Activated CD8-positive, alpha-beta memory T cell treated with anti-CD3 and anti-CD28 coated beads, Interleukin-2, amount 10 ng/mL, durations not matched to agents 7 days and 5 days (primary cell): ENCODE measurements around the gene OR52K1. TPM values are rescaled to one million over a fixed set of nuclear protein-coding genes. Genes with fewer than 3 reads are reported as not detected.
A peak's percentile ranks its signal among the peaks of the same experiment; 100 is the strongest.
"Not testable (repeated sequence)": the region's sequence is repeated elsewhere in the genome, so short reads cannot be mapped to it uniquely, and the experiment has no call there.

Experiments
- ATAC-seq: fragments of 150-1000 bp; cut with Tn5 transposase; one replicate; pipeline ENCODE4 v1.10.0; 2021; ENCODE audit warnings: moderate library complexity
- CTCF ChIA-PET: fragments of 350-600 bp; sonication (Branson Sonifier 250); formaldehyde crosslinking; loops from one replicate; lab custom pipeline; 2021; ENCODE audit warnings: antibody characterized with exemption; lab: Charles Lee
- DNase-seq: peaks from one replicate; pipeline ENCODE4 v3.0.0-alpha.2; 2020
- H3K27ac Mint-ChIP-seq: one replicate; pipeline ENCODE4 v1.8.0; 2021; ENCODE audit warnings: mild to moderate bottlenecking, mixed read lengths
- H3K27me3 Mint-ChIP-seq: one replicate; pipeline ENCODE4 v1.8.0; 2021; ENCODE audit warnings: mixed read lengths
- H3K36me3 Mint-ChIP-seq: one replicate; pipeline ENCODE4 v1.8.0; 2021; ENCODE audit warnings: mild to moderate bottlenecking, mixed read lengths
- H3K4me1 Mint-ChIP-seq: one replicate; pipeline ENCODE4 v1.8.0; 2021; ENCODE audit warnings: mixed read lengths
- H3K4me3 Mint-ChIP-seq: one replicate; pipeline ENCODE4 v1.8.0; 2021; ENCODE audit warnings: mild to moderate bottlenecking, moderate library complexity, mixed read lengths
- H3K9me3 Mint-ChIP-seq: one replicate; pipeline ENCODE4 v1.8.0; 2022; ENCODE audit warnings: low read depth, mixed read lengths
- total RNA-seq, 2 experiments: library from RNA; stranded (reverse); gene quantifications; one replicate each; pipeline ENCODE4 v1.2.3, GENCODE V29; 2021

Gene OR52K1
- total RNA-seq, 2 experiments from 2014 or later: not detected

DNA sequence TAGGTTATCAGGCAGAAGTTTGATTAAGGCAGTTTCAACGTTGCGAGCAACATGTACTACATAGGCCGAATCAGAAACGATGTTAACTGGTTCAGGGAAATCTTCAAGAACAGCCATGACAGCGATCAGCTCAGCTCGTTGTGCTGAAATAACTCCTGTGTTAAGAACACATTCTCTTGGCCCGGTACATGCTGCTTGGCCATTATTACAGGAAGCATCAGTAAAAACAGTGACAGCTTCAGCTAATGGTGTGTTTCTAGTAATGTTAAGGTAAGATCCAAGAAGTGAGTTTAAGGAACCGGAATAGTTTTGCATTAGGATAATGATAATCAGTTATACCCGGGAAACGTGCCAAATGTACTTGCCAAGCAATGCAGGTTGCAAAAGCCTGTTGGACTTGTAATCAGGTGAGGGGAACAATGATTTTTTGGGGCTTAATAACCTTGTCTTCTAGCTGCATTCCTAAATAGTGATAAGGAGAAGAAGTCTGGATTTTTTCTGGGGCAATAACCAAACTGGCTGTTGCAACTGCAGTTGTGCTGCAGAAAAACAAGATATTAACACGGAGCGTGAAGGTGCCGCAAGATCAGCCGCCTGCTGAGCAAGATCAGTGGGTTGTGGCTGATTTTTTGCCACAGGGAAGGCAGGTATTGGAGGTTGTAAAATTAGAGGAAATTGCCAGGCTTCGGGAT lies 14.3 kb downstream of the OR52K1 start:
- no peaks in the 10 kb centered on the region for H3K9me3 Mint-ChIP-seq
- H3K27me3 Mint-ChIP-seq: peaks cover 45% of the 10 kb centered on the region
- CTCF ChIA-PET: no interaction called here
- no peak for DNase-seq
- no peak overlapping the region for H3K27ac Mint-ChIP-seq
- no peak overlapping the region for H3K4me3 Mint-ChIP-seq
- H3K36me3 Mint-ChIP-seq: no peaks in the 10 kb centered on the region
- no peak for ATAC-seq
- H3K4me1 Mint-ChIP-seq: peaks cover 3% of the 10 kb centered on the region

DNA sequence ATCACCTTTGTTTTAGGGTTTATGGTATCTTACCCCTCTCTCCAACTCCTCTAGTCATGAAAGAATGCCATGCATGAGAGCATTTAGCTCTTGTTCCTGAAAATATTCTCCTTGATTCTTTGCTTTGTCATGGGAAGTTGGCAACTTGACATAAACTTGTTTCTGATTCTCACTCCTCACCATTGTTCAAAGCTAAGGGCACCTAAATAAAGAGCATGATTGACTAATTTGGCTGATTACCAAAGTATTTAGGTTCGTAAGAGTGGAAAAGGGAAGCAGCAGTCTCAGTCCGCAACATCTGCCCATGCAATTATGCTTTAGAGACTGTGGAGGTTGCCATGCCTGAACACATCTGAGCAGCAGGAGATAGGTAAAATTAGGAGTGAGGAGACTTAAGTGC lies 26.4 kb downstream of the OR52K1 start:
- Mint-ChIP-seq H3K27ac (no peak overlapping the region), H3K4me3 (no peak overlapping the region), H3K36me3 (no peaks in the 10 kb centered on the region), H3K27me3 (peaks cover 26% of the 10 kb centered on the region), H3K9me3 (peaks cover 2% of the 10 kb centered on the region), H3K4me1 (peaks cover 12% of the 10 kb centered on the region)
- CTCF ChIA-PET: no interaction called here
- ATAC-seq (no peak), DNase-seq (no peak)

DNA sequence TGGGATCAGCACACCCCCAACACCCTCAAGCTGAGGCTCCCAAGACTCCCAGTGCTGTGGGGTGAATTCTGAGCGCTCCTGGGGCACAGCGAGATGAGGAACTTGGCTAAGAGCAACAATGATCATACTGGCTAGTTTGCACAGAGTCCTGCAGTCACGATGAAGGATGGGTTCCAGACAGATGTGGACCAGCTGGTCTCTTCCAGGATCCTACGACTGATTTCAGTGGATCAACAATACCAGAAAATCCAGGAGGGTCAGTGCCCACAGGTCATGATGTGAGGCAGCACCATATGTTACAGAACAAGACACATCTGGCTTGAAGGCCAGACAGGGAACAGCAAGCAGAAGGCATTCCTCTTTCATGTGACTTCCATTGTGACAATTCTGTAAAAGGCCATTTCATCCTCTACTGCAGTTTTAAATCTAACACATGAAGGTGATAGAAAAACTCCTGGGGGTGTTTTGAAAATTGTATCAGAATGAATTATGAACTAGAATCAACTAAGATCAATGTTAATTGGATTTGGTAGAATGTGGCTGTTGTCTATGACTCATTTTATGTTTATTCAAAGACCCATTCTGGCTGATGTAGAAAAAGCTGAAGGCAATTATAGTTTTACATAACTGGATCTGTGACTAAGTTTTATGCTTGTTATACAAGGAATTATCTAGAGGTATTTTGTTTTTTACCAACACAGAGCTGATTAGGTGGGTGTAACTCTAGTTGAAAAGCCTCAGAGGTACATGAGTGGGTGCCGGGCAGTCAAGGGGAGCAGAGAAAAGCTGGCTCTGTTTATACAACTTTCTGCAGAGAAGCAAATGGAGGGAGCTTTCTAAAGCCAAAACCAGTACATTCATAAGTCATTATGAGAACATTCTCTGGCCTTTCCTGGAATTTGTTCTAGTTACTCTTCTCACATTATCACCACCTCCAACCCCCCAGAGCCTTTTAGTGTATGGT lies 29.1 kb downstream of the OR52K1 start:
- CTCF ChIA-PET: interaction anchor here (1.0 kb wide), 1 partner anchor 138 kb away, joined by 3 read pairs; no protein-coding TSS in a partner anchor
- DNase-seq (no peak), ATAC-seq (no peak)
- H3K27me3 Mint-ChIP-seq: peaks cover 22% of the 10 kb centered on the region
- no peak overlapping the region for H3K4me3 Mint-ChIP-seq
- H3K4me1 Mint-ChIP-seq: peaks cover 12% of the 10 kb centered on the region
- no peaks in the 10 kb centered on the region for H3K36me3 Mint-ChIP-seq
- H3K9me3 Mint-ChIP-seq: peaks cover 2% of the 10 kb centered on the region
- peak overlapping the region; percentile 3 for H3K27ac Mint-ChIP-seq

DNA sequence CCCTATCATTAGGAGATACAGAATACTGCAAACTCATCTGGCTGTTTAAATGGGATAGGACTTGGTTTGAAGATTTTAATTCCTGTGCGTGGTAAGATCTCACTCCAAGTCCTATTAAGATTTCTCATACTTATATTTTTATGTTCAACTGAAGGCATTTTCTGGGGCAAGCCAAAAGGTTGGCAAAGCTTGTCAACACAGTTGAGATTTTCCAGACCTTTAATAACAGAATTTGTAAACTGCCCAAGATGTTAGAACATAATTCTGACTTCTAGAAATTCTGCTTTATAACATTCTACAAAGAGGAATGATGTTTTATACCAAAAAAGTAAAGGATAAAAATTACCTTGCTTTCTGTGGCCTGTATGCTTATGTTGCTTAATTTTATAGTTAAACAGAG lies 31.8 kb downstream of the OR52K1 start:
- Mint-ChIP-seq H3K4me3 (no peak overlapping the region), H3K4me1 (peaks cover 12% of the 10 kb centered on the region), H3K27me3 (peaks cover 19% of the 10 kb centered on the region), H3K27ac (no peak overlapping the region), H3K36me3 (no peaks in the 10 kb centered on the region), H3K9me3 (no peaks in the 10 kb centered on the region)
- no peak for ATAC-seq
- DNase-seq: no peak
- CTCF ChIA-PET: no interaction called here

DNA sequence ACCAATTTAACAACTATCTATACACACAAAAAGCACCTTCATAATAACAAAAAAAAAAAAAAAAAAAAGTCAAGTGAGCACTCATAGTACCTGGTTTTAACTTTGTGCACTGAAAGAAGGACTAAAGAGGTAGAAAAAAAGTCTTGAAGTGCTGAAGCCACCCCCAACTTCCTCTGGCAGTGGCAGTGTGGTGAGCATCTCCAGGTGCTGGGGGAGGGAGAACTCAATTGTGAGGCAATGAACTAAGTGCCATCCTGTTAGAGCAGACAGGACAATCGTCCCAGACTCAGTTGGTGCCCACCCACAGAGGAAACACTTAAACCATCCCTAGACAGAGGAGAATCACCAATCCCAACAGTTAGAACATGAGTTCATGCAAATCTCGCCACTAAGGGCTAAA lies 39.9 kb downstream of the OR52K1 start:
- Mint-ChIP-seq H3K4me3 (no peak overlapping the region), H3K27me3 (peaks cover 50% of the 10 kb centered on the region), H3K4me1 (peaks cover 3% of the 10 kb centered on the region), H3K9me3 (no peaks in the 10 kb centered on the region), H3K27ac (no peak overlapping the region), H3K36me3 (no peaks in the 10 kb centered on the region)
- DNase-seq: no peak
- ATAC-seq: no peak
- CTCF ChIA-PET: no interaction called here

DNA sequence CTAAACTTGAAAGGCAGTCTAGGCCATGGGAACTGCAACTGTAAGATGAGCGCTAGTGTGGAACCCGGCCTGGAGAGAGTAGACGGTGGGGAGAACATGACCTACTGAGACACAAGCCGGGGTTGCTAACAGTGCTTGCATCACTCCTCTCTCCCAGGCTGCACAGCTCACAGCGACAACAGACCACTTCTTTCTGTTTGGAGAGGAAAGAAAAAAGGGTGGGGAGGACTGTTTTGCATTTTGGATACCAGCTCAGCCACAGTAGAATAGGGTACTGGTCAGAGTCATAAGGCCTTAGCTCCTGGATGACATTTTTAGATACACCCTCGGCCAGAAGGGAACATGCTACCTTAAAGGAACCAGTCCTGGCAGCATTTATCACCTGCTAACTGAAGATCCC lies 40.3 kb downstream of the OR52K1 start:
- peaks cover 53% of the 10 kb centered on the region for H3K27me3 Mint-ChIP-seq
- H3K27ac Mint-ChIP-seq: no peak overlapping the region
- no peak for ATAC-seq
- peaks cover 3% of the 10 kb centered on the region for H3K4me1 Mint-ChIP-seq
- no peaks in the 10 kb centered on the region for H3K9me3 Mint-ChIP-seq
- no peaks in the 10 kb centered on the region for H3K36me3 Mint-ChIP-seq
- no peak for DNase-seq
- CTCF ChIA-PET: interaction anchor here (0.7 kb wide), 1 partner anchor 335 kb away, joined by 3 read pairs; no protein-coding TSS in a partner anchor
- no peak overlapping the region for H3K4me3 Mint-ChIP-seq

DNA sequence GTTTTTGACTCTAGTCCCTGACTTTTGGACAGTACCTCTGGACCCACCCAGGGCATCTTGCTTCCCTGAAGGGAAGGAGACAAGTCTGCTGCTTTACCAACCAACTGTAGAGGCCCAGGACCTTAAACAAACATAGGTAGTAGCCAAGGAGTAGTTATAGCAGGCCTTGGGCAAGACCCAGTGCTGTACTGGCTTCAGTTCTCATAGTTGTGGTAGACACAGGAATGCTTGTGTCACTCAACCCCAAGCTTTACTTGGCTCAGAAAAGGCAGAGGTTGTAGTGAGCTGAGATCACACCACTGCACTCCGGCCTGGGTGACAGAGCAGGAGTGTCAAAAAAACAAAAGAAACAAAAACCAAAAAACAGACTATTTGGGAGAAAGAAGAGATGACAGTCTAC lies 41.2 kb downstream of the OR52K1 start:
- no peaks in the 10 kb centered on the region for H3K9me3 Mint-ChIP-seq
- no peak overlapping the region for H3K4me3 Mint-ChIP-seq
- no peak overlapping the region for H3K27ac Mint-ChIP-seq
- H3K36me3 Mint-ChIP-seq: no peaks in the 10 kb centered on the region
- peaks cover 3% of the 10 kb centered on the region for H3K4me1 Mint-ChIP-seq
- ATAC-seq (no peak), DNase-seq (no peak)
- CTCF ChIA-PET: interaction anchor here (0.7 kb wide), 1 partner anchor 336 kb away, joined by 3 read pairs; no protein-coding TSS in a partner anchor
- peaks cover 48% of the 10 kb centered on the region for H3K27me3 Mint-ChIP-seq

DNA sequence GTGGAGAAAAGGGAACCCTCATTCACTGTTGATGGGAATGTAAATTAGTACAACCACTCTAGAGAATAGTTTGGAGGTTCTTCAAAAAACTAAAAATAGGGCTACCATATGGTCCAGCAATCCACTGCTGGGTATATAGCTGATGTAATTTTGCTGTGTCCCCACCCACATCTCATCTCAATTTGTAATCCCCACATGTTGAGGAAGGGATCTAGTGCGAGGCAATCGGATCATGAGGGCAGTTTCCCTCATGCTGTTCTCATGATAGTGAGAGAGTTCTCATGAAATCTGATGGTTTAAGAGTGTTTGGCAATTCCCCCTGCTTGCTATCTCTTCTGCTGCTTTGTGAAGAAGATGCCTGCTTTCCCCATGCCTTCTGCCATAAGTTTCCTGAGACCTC lies 45.5 kb downstream of the OR52K1 start:
- Mint-ChIP-seq H3K4me1 (no peaks in the 10 kb centered on the region), H3K36me3 (no peaks in the 10 kb centered on the region)
- CTCF ChIA-PET: no interaction called here

DNA sequence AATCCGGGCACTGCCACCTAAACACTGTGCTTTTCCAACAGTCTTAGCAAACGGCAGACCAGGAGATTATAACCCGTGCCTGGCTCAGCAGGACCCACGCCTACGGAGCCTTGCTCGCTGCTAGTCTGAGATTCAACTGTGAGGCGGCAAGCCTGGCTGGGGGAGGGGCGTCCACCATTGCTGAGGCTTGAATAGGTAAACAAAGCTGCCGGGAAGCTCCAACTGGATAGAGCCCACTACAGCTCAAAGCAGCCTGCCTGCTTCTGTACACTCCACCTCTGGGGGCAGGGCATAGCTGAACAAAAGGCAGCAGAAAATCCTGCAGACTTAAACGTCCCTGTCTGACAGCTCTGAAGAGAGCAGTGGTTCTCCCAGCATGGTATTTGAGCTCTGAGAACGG lies 49.2 kb downstream of the OR52K1 start:
- ATAC-seq: not testable (repeated sequence)

More for the DNA sequence above, 45.5 kb downstream of the OR52K1 start:
- H3K27ac Mint-ChIP-seq: no peak overlapping the region
- no peak for ATAC-seq
- H3K9me3 Mint-ChIP-seq: no peaks in the 10 kb centered on the region
- no peak for DNase-seq
- H3K4me3 Mint-ChIP-seq: no peak overlapping the region
- peaks cover 45% of the 10 kb centered on the region for H3K27me3 Mint-ChIP-seq

DNA sequence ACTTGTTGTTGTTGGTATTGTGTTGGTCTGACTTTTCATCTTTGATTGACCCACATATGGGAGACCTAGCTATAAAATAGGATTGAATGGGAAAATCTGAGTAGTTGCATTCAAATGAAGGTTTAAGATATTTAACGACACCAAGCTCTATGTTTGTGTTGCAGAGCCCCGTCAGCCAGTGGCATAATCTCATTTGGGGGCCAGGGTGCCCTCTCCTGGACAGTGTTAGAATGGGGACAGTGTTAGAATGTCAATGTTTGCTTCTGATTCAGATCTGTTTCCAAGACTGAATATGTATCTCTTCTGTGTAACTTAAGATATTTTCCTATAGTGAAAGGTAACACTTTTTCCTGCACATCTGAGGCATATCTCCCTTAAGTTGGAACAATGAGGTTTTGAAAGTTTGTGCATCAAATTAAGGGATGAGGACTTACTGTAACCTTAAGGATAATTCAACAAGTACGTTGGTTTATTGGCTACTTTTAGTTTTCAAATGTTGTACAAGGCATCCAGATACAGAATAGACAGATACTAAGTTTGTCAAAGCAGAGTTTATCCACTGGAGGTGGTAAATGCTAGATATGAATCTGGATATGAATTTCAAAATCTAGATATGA lies 57.3 kb downstream of the OR52K1 start:
- ATAC-seq (peak; percentile 69), DNase-seq (peak; percentile 57)
- Mint-ChIP-seq H3K27me3 (peaks cover 9% of the 10 kb centered on the region), H3K9me3 (no peaks in the 10 kb centered on the region), H3K36me3 (no peaks in the 10 kb centered on the region), H3K4me3 (no peak overlapping the region), H3K4me1 (no peaks in the 10 kb centered on the region), H3K27ac (no peak overlapping the region)
- CTCF ChIA-PET: interaction anchor here (0.6 to 6.0 kb wide), 6 partner anchors 17 to 356 kb away, joined by 3 to 61 read pairs (median 3); no protein-coding TSS in a partner anchor

More for the DNA sequence above, 49.2 kb downstream of the OR52K1 start:
- not testable (repeated sequence) for H3K4me3 Mint-ChIP-seq, H3K9me3 Mint-ChIP-seq, DNase-seq, H3K36me3 Mint-ChIP-seq, H3K4me1 Mint-ChIP-seq, H3K27ac Mint-ChIP-seq
- peaks cover 24% of the 10 kb centered on the region for H3K27me3 Mint-ChIP-seq
- CTCF ChIA-PET: interaction anchor here (1.3 kb wide), 1 partner anchor 344 kb away, joined by 4 read pairs; no protein-coding TSS in a partner anchor

DNA sequence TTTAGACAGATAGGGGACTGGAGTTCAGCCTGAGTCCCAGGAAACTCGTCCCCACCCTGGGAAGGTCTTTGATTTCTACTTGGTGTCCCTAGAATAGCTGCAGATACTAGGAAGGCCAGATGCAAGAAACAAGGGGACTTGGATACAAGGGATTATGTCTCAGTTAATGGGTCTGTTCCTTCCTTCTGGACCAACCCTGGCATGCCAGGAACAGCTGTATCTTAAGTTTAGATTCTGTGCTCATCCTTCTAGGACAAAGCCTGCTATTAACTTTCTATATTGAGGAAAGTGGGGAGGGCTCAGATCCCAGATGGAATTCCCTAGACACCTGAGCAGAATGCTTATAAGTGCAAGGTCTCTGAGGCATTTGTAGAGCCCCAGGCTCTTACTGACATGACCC lies 58.6 kb downstream of the OR52K1 start:
- CTCF ChIA-PET: interaction anchor here (3.2 to 6.0 kb wide), 2 partner anchors 354 to 358 kb away, joined by 20 to 61 read pairs; no protein-coding TSS in a partner anchor
- H3K4me3 Mint-ChIP-seq: no peak overlapping the region
- H3K27me3 Mint-ChIP-seq: peaks cover 9% of the 10 kb centered on the region
- ATAC-seq: no peak
- no peaks in the 10 kb centered on the region for H3K9me3 Mint-ChIP-seq
- H3K27ac Mint-ChIP-seq: no peak overlapping the region
- no peaks in the 10 kb centered on the region for H3K4me1 Mint-ChIP-seq
- H3K36me3 Mint-ChIP-seq: no peaks in the 10 kb centered on the region
- DNase-seq: no peak
